Measurements from ENCODE around the gene FBXO47. TPM values are rescaled to one million over a fixed set of nuclear protein-coding genes. Genes with fewer than 3 reads are reported as not detected.
"Not testable (repeated sequence)": the region's sequence is repeated elsewhere in the genome, so short reads cannot be mapped to it uniquely, and the experiment has no call there.

The FBXO47 gene
- total and polyA plus RNA-seq, 4 experiments from 2014 or later, result not detected

- ChIA-PET POLR2A (ENCODE audit: partially characterized antibody) (no interaction called here), CTCF (ENCODE audit: partially characterized antibody) (interaction anchor here (0.7 to 1.5 kb wide), 2 partner anchors 97 to 105 kb away, joined by 3 to 4 read pairs; no protein-coding TSS in a partner anchor)
- no peaks in the 10 kb centered on the region for H3K9me3 Mint-ChIP-seq
- Histone ChIP-seq H3K4me3 (ENCODE audit: low read length in 2 of 2) (no peak overlapping the region), H3K4me1 (ENCODE audit: insufficient read depth, low read length) (peaks cover 29% of the 10 kb centered on the region), H3K36me3 (ENCODE audit: insufficient read depth, low read length) (no peaks in the 10 kb centered on the region), H3K27me3 (ENCODE audit: insufficient read depth, low read length) (no peaks in the 10 kb centered on the region), H3K27ac (ENCODE audit: low read depth, low read length) (no peak overlapping the region), H3K9me3 (ENCODE audit: control insufficient read depth in 1 of 2, low read length in 2 of 2) (no peaks in the 10 kb centered on the region)
- H3K27me3 Mint-ChIP-seq, result no peaks in the 10 kb centered on the region
- H3K4me1 Mint-ChIP-seq, result peaks cover 8 to 16% (median 10%) of the 10 kb centered on the region in 4 donors
- no peak overlapping the region for H3K4me3 Mint-ChIP-seq
- intact Hi-C loops (cut with micrococcal nuclease), result no loop called here
- H3K27ac Mint-ChIP-seq, result peak overlapping the region in 1 of 7 donors; percentile 17
- no peaks in the 10 kb centered on the region for H3K36me3 Mint-ChIP-seq
- no peak for DNase-seq
Measured at GRCh38 chr17:38959508-38959907, 7.7 kb downstream of the FBXO47 start.

- no peak overlapping the region for H3K27ac Mint-ChIP-seq
Measured at GRCh38 chr17:38958756-38959155, 8.4 kb downstream of the FBXO47 start.

GRCh38 chr17:38958326-38958725 is 8.9 kb downstream of the FBXO47 start:
- Histone ChIP-seq H3K4me1 (ENCODE audit: insufficient read depth, low read length) (peaks cover 29% of the 10 kb centered on the region), H3K27me3 (ENCODE audit: insufficient read depth, low read length) (no peaks in the 10 kb centered on the region), H3K4me3 (ENCODE audit: low read length in 2 of 2) (no peak overlapping the region), H3K27ac (ENCODE audit: low read depth, low read length) (no peak overlapping the region), H3K9me3 (ENCODE audit: control insufficient read depth in 1 of 2, low read length in 2 of 2) (no peaks in the 10 kb centered on the region), H3K36me3 (ENCODE audit: insufficient read depth, low read length) (no peaks in the 10 kb centered on the region)
- Mint-ChIP-seq H3K4me3 (no peak overlapping the region), H3K36me3 (no peaks in the 10 kb centered on the region), H3K4me1 (peaks cover 8 to 16% (median 10%) of the 10 kb centered on the region in 4 donors), H3K9me3 (no peaks in the 10 kb centered on the region), H3K27ac (peak overlapping the region in 1 of 7 donors; percentile 29), H3K27me3 (no peaks in the 10 kb centered on the region)
- DNase-seq, result no peak
- intact Hi-C loops (cut with micrococcal nuclease), result no loop called here
- ChIA-PET POLR2A (ENCODE audit: partially characterized antibody) (no interaction called here), CTCF (ENCODE audit: partially characterized antibody) (interaction anchor here (1.5 kb wide), 1 partner anchor 36 kb away, joined by 3 read pairs; no protein-coding TSS in a partner anchor)

More at GRCh38 chr17:38958756-38959155, 8.4 kb downstream of the FBXO47 start:
- peaks cover 29% of the 10 kb centered on the region for H3K4me1 ChIP-seq (ENCODE audit: insufficient read depth, low read length)
- Mint-ChIP-seq H3K27me3 (no peaks in the 10 kb centered on the region), H3K9me3 (no peaks in the 10 kb centered on the region), H3K36me3 (no peaks in the 10 kb centered on the region), H3K4me1 (peaks cover 8 to 16% (median 10%) of the 10 kb centered on the region in 4 donors), H3K4me3 (no peak overlapping the region)
- no peak overlapping the region for H3K27ac ChIP-seq (ENCODE audit: low read depth, low read length)
- no peaks in the 10 kb centered on the region for H3K27me3 ChIP-seq (ENCODE audit: insufficient read depth, low read length)
- H3K36me3 ChIP-seq (ENCODE audit: insufficient read depth, low read length), result no peaks in the 10 kb centered on the region
- ChIA-PET POLR2A (ENCODE audit: partially characterized antibody) (no interaction called here), CTCF (ENCODE audit: partially characterized antibody) (interaction anchor here (0.7 to 1.5 kb wide), 2 partner anchors 36 to 98 kb away, joined by 3 read pairs; no protein-coding TSS in a partner anchor)
- H3K9me3 ChIP-seq (ENCODE audit: control insufficient read depth in 1 of 2, low read length in 2 of 2), result no peaks in the 10 kb centered on the region
- H3K4me3 ChIP-seq (ENCODE audit: low read length in 2 of 2), result no peak overlapping the region
- no peak for DNase-seq
- intact Hi-C loops (cut with micrococcal nuclease), result no loop called here

- CTCF ChIA-PET (ENCODE audit: partially characterized antibody); H3K27ac Mint-ChIP-seq: not testable (repeated sequence)
Measured at GRCh38 chr17:38953800-38954199, 13.4 kb downstream of the FBXO47 start.

GRCh38 chr17:38947189-38947588 is 20.0 kb downstream of the FBXO47 start:
- POLR2A ChIA-PET (ENCODE audit: partially characterized antibody), result no interaction called here
- H3K36me3 Mint-ChIP-seq, result no peaks in the 10 kb centered on the region
- H3K9me3 Mint-ChIP-seq, result no peaks in the 10 kb centered on the region
- H3K4me3 Mint-ChIP-seq, result no peak overlapping the region
- no peaks in the 10 kb centered on the region for H3K27me3 ChIP-seq (ENCODE audit: insufficient read depth, low read length)
- CTCF ChIA-PET (ENCODE audit: partially characterized antibody), result interaction anchor here (1.1 kb wide), 1 partner anchor 297 kb away, joined by 3 read pairs; no protein-coding TSS in a partner anchor
- H3K4me3 ChIP-seq (ENCODE audit: low read length in 2 of 2), result no peak overlapping the region
- intact Hi-C loops (cut with micrococcal nuclease), result no loop called here
- no peaks in the 10 kb centered on the region for H3K4me1 ChIP-seq (ENCODE audit: insufficient read depth, low read length)
- H3K9me3 ChIP-seq (ENCODE audit: control insufficient read depth in 1 of 2, low read length in 2 of 2), result no peaks in the 10 kb centered on the region
- DNase-seq, result no peak
- H3K27ac Mint-ChIP-seq, result no peak overlapping the region
- no peak overlapping the region for H3K27ac ChIP-seq (ENCODE audit: low read depth, low read length)
- no peaks in the 10 kb centered on the region for H3K4me1 Mint-ChIP-seq
- no peaks in the 10 kb centered on the region for H3K36me3 ChIP-seq (ENCODE audit: insufficient read depth, low read length)
- H3K27me3 Mint-ChIP-seq, result no peaks in the 10 kb centered on the region

More at GRCh38 chr17:38953800-38954199, 13.4 kb downstream of the FBXO47 start:
- H3K27ac ChIP-seq (ENCODE audit: low read depth, low read length); H3K9me3 ChIP-seq (ENCODE audit: control insufficient read depth in 1 of 2, low read length in 2 of 2); H3K27me3 ChIP-seq (ENCODE audit: insufficient read depth, low read length); H3K36me3 ChIP-seq (ENCODE audit: insufficient read depth, low read length); H3K4me1 Mint-ChIP-seq; H3K4me3 ChIP-seq (ENCODE audit: low read length in 2 of 2); H3K36me3 Mint-ChIP-seq; H3K27me3 Mint-ChIP-seq; H3K4me3 Mint-ChIP-seq; POLR2A ChIA-PET (ENCODE audit: partially characterized antibody); H3K9me3 Mint-ChIP-seq; intact Hi-C loops (cut with micrococcal nuclease); H3K4me1 ChIP-seq (ENCODE audit: insufficient read depth, low read length); DNase-seq: not testable (repeated sequence)

GRCh38 chr17:38943607-38944006 is 23.6 kb downstream of the FBXO47 start:
- ChIA-PET POLR2A (ENCODE audit: partially characterized antibody) (interaction anchor here (0.9 to 1.1 kb wide), 2 partner anchors 11 to 210 kb away, joined by 3 read pairs; no protein-coding TSS in a partner anchor), CTCF (ENCODE audit: partially characterized antibody) (interaction anchor here (0.7 to 1.6 kb wide), 3 partner anchors 18 to 210 kb away, joined by 3 to 4 read pairs (median 3); partner anchors contain the start of gene LASP1NB)
- Histone ChIP-seq H3K27ac (ENCODE audit: low read depth, low read length) (no peak overlapping the region), H3K4me3 (ENCODE audit: low read length in 2 of 2) (no peak overlapping the region), H3K27me3 (ENCODE audit: insufficient read depth, low read length) (no peaks in the 10 kb centered on the region), H3K9me3 (ENCODE audit: control insufficient read depth in 1 of 2, low read length in 2 of 2) (no peaks in the 10 kb centered on the region), H3K36me3 (ENCODE audit: insufficient read depth, low read length) (no peaks in the 10 kb centered on the region), H3K4me1 (ENCODE audit: insufficient read depth, low read length) (no peaks in the 10 kb centered on the region)
- intact Hi-C loops (cut with micrococcal nuclease), result no loop called here
- Mint-ChIP-seq H3K9me3 (no peaks in the 10 kb centered on the region), H3K36me3 (no peaks in the 10 kb centered on the region), H3K27ac (no peak overlapping the region), H3K4me1 (no peaks in the 10 kb centered on the region), H3K4me3 (no peak overlapping the region), H3K27me3 (no peaks in the 10 kb centered on the region)
- DNase-seq, result no peak

- POLR2A ChIA-PET (ENCODE audit: partially characterized antibody), result interaction anchor here (1.1 kb wide), 1 partner anchor 211 kb away, joined by 3 read pairs; no protein-coding TSS in a partner anchor
- intact Hi-C loops (cut with micrococcal nuclease), result no loop called here
- no peak overlapping the region for H3K27ac Mint-ChIP-seq
- no peak overlapping the region for H3K27ac ChIP-seq (ENCODE audit: low read depth, low read length)
- no peaks in the 10 kb centered on the region for H3K36me3 ChIP-seq (ENCODE audit: insufficient read depth, low read length)
- no peak overlapping the region for H3K4me3 Mint-ChIP-seq
- H3K4me3 ChIP-seq (ENCODE audit: low read length in 2 of 2), result no peak overlapping the region
- no peaks in the 10 kb centered on the region for H3K36me3 Mint-ChIP-seq
- H3K4me1 ChIP-seq (ENCODE audit: insufficient read depth, low read length), result no peaks in the 10 kb centered on the region
- no peaks in the 10 kb centered on the region for H3K27me3 Mint-ChIP-seq
- CTCF ChIA-PET (ENCODE audit: partially characterized antibody), result interaction anchor here (0.7 to 1.6 kb wide), 5 partner anchors 17 to 211 kb away, joined by 3 to 4 read pairs (median 3); partner anchors contain the start of gene LASP1NB
- H3K9me3 Mint-ChIP-seq, result no peaks in the 10 kb centered on the region
- DNase-seq, result no peak
- no peaks in the 10 kb centered on the region for H3K9me3 ChIP-seq (ENCODE audit: control insufficient read depth in 1 of 2, low read length in 2 of 2)
- H3K27me3 ChIP-seq (ENCODE audit: insufficient read depth, low read length), result no peaks in the 10 kb centered on the region
- H3K4me1 Mint-ChIP-seq, result no peaks in the 10 kb centered on the region
Measured at GRCh38 chr17:38942696-38943334, 24.4 kb downstream of the FBXO47 start.
